LNCaP clone FGC (cell line): ENCODE measurements around the gene CACHD1.

ENCODE experiments used
- DNase-seq: peaks from one replicate; pipeline ENCODE4 v3.0.0-alpha.2; 2011; ENCODE audit warnings: low read depth
- H3K4me3 ChIP-seq: 2 replicates; pipeline ENCODE4 v1.5.1; 2011; ENCODE audit warnings: mild to moderate bottlenecking, low read depth, low read length, control low read depth
- TF ChIP-seq, protein P1 (sequence below): IDR thresholded peaks from 2 replicates; pipeline ENCODE4 v1.5.1; 2012; ENCODE audit warnings: mild to moderate bottlenecking; ENCODE audit not compliant: control insufficient read depth, insufficient read depth; ENCODE audit errors: extremely low read depth

The CACHD1 gene

DNA sequence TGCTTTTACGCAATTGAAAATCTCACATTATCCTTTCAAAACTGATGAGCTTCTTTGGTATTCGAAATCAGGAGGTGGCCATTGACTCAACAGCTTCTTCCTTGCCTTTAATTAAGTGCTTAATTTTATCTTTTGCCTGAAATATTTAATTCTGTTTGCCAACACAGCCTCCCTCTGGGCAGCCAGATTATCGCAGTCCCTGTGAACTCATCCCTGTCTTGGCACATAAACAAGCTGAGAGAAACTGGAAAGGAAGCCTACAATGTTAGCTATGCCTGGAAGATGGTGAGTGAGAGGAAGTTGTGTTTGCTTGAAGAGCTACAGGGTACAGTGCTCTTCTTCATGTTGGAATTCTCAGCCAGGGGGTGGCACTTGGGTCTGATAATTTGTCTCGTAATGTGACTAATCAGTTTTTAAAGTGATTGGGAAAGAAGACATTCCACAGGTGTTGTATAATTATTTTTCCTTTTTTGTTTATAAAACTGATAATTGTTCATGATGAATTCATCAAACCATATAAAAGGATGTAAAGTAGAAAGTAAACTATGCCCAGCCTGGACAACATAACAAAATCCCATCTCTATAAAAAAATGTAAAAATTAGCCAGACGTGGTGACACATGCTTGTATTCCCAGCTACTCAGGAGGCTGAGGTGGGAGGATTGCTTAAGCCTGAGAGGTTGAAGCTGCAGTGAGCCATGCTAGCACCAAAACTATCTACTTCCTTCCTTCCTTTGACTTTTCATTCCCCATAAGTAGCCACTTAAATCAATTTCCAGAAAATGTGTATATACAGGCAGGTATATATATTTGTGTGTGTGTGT, 184.8 kb downstream of the CACHD1 start:
- H3K4me3 ChIP-seq = no peak overlapping the region
- TF ChIP-seq, protein P1, sequence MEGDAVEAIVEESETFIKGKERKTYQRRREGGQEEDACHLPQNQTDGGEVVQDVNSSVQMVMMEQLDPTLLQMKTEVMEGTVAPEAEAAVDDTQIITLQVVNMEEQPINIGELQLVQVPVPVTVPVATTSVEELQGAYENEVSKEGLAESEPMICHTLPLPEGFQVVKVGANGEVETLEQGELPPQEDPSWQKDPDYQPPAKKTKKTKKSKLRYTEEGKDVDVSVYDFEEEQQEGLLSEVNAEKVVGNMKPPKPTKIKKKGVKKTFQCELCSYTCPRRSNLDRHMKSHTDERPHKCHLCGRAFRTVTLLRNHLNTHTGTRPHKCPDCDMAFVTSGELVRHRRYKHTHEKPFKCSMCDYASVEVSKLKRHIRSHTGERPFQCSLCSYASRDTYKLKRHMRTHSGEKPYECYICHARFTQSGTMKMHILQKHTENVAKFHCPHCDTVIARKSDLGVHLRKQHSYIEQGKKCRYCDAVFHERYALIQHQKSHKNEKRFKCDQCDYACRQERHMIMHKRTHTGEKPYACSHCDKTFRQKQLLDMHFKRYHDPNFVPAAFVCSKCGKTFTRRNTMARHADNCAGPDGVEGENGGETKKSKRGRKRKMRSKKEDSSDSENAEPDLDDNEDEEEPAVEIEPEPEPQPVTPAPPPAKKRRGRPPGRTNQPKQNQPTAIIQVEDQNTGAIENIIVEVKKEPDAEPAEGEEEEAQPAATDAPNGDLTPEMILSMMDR = peak; percentile 40; the same call in 1 of the 2 replicates
- DNase-seq = no peak

DNA sequence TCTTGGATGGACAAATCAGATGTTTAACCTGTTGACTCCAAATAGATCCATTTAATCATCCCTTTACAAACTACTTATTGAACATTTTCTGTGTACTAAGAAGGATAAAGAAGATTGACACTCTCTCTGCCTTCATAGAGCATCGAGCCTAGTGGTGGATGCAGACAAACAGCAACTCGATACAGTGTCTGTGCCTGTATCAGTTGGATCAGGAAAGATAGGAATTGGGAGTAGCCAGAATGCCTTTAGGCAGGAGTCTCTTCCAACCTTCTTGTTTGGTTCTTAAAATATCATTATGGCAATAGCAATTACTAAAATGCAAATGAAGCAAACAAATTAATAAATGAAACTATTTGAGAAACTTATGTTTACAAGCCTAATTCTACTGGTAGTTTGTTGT, 185.9 kb downstream of the CACHD1 start:
- TF ChIP-seq, protein P1 = no peak
- no peak for DNase-seq
- H3K4me3 ChIP-seq = no peak overlapping the region

DNA sequence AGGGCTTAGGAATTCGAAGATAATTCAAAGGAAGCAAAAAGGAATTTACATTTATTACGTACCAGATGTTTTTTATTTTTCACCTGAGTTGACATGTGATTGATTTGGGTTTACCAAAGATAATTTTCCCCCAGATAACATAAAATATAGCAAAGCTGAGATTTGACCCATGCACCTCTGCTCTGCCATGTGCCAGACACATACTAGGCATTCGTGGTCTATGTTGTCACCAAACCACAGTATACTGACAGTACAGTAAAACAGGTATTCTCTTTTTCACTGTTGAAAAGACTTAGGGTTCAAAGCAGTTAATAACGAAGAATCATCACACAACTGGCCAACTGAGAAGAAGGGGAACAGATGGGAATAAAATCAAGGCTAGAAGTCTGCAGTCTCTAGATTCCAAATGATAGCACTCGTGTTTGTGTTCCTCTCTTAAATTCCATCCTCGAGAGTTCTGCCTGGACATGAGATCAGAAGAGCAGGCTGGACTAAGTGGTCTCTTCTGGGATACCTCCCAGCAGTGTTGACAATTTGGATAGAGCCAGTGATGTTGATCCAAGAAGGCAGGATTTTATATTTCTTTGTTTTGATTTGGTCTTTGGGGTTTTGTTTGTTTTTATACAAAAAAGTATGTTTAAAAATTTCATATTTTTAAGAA, 189.7 kb downstream of the CACHD1 start:
- H3K4me3 ChIP-seq = no peak overlapping the region
- TF ChIP-seq, protein P1 = no peak
- DNase-seq = no peak

DNA sequence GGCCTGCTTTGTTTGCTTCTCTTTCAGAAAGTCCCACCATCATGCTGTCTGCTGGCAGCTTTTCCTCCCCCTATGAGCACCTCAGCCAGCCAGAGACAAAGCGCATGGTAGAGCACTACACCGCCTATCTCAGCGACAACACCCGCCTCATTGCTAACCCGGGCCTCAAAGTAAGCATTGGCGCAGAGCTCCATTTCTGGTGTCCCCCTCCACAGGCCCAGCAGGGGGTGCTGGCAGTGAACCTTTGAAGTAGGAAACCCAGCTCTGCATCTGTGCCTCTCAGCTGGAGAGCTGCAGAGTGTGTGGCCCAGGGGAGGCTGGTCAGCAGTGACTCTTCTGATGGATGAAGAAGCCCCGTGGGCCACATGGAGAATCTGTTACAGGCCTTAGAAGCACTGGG, 193.7 kb downstream of the CACHD1 start:
- no peak for DNase-seq
- TF ChIP-seq, protein P1 = no peak
- H3K4me3 ChIP-seq = no peak overlapping the region

DNA sequence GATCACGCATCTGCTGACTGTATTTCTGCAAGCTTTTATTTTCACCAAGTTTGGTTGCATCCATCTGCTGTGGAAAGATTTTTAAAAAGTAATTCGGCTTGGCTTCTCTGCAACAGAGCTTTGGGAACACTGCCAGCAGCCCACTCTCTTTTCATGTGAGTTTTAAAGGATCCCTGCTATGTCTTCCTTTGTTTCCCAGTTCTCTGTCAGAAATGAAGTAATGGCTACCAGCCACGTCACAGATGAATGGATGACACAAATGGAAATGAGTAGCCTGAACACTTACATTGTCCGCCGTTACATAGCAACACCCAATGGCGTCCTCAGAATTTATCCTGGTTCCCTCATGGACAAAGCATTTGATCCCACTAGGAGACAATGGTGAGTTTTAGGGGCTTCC, 194.4 kb downstream of the CACHD1 start:
- DNase-seq = no peak
- TF ChIP-seq, protein P1 = no peak
- H3K4me3 ChIP-seq = no peak overlapping the region

DNA sequence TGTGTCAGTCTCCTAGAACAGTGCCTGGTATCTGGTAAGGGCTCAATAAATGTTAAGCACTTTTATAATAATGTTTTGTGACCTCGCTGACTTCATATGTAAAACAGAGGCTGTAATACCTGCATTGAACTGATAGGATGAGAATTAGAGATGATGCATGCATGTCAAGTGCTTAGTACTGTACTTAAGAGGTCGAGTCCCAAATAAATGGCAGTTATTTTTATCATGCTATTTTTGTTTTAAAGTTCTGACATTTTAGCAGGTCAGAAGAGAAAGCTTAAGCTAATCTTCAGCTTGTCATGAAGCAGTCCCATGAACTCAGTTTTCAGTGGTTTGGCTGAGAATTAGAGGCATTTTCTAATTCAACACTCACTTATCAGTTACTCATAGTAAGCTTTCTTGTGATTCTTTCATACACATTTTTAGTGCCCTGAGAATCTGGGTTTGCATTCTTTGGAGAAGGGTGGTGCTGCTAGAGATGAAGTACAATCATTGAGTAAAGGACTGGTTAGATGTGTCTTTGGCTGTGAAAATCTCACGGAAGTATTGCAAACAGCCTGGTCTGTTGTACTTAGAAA, 199.3 kb downstream of the CACHD1 start:
- TF ChIP-seq, protein P1 = no peak

More for the DNA sequence above, 199.3 kb downstream of the CACHD1 start:
- DNase-seq = no peak
- no peak overlapping the region for H3K4me3 ChIP-seq
